Stimulated activated CD4-positive, alpha-beta T cell treated with anti-CD3 and anti-CD28 coated beads, Interleukin-15, amount 100 ng/mL, for 48 hours (primary cell): Measurements from ENCODE around the gene LRRC4C.

Experiments used
- DNase-seq, 2 donors: peaks; one replicate each; pipeline ENCODE4 v3.0.0-alpha.2; 2020; ENCODE audit warnings: low read depth in 2 of 2

LRRC4C gene

DNA sequence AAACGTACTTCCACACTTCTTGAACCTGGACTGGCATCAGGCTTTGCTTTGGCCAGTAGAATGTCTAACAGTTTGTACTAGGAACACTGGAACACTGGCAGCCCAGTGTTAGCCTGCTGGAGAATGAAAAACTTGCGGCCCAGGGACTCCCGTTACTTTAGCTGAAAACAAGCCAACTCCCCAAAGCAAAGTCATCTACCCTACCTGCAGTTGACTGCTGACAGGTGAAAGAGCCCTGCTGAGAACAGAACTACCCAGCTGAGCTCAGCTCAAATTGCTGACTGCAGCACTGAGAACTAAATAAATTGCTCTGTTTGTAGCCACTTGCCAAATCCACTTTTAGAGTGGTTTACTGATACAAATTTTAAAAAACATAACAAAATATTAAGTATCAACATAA lies 342.5 kb downstream of the LRRC4C start:
- no peak for DNase-seq

DNA sequence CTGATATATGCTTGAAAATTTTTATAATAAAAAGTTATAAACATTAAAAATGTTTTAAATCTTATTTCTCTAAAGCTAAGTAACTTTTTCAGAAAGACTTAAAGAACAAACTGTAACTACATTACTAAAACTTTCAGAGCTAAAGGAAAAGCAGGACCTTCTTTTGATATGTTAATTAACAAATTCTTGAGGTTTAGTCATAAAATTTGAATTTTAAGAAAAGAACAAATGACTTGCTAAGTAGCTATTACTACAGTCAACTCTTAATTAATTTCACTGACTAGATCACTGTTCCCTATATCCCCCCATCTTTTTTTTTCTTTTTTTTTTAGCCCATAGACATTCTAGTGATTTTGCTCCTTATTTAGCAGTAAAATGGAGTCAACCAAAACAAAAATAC lies 344.4 kb downstream of the LRRC4C start:
- no peak for DNase-seq

DNA sequence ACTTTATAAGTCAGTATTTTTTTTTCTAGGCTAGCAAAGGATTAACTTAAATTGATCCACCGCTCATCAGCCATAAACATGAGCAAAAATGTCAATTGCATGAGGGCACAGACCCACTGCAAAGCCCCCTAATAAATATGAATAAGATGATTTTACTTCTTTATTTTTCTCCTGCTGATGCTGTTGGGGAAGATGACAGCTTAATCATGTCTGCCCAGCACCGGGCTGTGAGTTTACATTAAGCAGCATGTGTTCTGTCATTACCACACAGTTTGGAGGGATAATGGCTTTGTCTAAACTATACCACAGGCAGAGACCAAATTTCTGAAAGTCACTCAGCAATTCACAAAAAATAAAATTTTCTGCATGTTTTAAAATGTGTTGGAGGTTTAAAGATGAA lies 346.3 kb downstream of the LRRC4C start:
- no peak for DNase-seq

DNA sequence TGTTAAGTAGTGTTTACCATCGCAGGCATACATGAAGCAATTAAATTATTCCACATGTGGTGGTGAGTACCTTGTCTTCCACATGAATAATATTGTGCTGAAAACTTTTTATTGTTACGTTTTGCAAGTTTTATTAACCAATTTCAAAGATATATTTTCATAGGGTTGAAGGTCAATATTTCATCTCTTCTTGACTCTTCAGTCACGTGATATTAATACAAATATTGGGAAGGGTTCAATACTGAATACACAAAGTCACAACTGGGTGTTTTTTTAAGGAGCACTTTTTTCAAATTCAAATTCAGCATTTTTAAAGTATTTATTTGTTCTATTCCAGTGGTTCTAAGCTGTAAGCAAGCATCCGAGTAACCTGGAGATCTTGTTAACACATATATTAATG lies 348.9 kb downstream of the LRRC4C start:
- no peak for DNase-seq

DNA sequence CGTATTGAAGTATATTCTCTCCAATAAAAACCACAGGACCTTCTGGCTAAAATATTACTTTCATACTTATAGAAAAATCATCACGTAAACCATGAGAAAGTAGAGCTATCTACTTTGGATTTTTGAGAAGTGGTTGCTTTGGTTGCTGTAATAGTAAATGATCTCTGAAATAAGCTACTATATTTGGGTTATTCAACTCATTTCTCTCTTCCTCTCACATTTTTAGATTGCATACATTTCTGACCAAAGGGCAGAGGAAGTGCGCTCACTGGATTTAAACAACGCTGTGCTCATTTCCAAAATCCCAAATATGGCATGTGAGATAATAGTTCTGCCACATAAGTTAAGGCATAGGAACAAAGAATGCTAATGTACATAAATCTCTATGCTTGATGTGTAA lies 357.0 kb downstream of the LRRC4C start:
- no peak for DNase-seq

DNA sequence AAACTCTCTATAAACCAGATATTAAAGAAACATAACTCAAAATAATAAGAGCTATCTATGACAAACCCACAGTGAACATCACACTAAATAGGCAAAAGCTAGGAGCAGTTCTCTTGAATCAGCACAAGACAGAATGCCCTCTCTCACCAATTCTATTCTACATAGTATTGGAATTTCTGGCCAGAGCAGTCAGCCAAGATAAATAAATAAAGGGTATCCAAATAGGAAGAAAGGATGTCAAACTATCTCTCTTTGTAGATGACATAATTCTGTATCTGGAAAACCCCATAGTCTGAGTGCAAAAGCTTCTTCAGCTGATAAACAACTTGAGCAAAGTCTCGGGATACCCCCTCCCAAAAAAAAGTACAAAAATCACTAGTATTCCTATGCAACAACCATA lies 359.8 kb downstream of the LRRC4C start:
- no peak for DNase-seq

DNA sequence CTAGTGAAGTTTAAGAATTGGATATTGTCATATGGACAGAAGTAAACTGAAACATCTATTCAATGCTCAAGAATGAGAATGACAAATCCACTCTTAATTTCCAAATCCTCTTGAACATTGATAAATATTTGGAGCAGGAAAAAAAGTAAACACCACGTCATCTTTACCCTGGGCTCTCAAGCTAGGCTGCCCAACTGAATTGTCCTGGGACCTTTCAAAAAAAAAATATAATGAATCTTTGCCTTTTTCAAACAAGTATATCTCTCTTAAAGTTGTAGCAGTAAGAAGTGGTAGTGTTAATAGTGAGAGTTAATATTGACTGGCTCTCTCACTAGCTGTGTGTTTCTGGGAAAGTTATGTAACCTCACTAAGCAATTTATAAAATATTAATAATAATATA lies 374.3 kb downstream of the LRRC4C start:
- no peak for DNase-seq

DNA sequence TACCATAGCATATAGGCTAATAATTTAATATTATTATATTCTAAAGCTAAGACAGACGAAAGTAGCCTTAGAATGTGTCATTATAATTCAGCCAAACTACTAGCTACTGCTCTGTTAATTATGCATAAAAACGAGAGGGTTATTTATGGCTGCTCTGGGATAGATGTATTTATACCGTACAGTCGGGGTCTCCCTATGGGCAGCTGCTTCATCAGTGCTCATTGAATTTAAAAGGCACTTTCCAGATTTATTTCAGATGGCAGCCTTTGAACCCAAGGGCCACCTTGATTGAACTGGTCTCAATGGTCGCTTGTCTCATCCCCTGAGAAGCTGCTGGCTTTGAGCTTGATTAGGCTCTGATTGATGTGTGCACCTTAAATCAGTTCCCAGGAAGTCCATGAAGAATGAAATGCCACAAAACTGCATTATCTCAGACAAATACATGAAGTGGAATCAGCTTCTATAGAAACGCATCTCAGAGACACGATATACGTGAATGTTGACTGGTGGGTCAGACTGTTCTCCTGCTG lies 377.6 kb downstream of the LRRC4C start:
- DNase-seq = no peak

DNA sequence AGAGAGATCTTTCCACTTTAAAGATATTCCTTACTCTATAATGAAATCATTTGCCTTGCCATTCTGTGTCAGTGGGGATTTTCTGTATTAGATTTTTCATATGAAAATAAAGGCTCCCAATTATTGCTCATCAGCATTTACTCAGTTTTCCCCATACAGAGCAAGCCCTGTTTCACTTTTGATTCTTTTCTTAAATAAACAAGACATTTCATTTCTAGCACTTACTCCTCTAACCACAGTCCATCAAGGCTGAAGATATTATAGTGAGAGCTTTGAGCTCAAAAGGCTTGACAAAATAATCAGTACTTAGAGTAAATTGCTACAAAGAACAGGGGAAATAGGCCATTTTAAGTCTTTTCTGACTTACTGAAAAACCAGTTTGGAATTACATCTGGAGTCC lies 385.1 kb downstream of the LRRC4C start:
- no peak for DNase-seq

DNA sequence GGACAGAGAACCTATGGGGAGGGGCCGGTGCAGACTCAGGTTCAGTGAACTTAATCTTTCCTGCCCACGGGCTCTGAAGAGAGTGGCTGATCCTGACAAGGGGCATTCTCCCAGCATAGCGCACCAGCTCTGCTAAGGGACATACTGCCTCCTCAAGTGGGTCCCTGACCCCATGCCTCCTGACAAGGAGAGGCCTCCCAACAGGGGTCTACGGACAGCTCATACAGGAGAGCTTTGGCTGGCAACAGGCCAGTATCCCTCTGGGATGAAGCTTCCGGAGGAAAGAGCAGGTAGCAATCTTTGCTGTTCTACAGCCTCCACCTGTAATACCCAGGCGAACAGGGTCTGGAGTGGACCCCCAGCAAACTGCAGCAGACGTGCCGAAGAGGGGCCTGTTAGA lies 394.0 kb downstream of the LRRC4C start:
- DNase-seq = no peak

DNA sequence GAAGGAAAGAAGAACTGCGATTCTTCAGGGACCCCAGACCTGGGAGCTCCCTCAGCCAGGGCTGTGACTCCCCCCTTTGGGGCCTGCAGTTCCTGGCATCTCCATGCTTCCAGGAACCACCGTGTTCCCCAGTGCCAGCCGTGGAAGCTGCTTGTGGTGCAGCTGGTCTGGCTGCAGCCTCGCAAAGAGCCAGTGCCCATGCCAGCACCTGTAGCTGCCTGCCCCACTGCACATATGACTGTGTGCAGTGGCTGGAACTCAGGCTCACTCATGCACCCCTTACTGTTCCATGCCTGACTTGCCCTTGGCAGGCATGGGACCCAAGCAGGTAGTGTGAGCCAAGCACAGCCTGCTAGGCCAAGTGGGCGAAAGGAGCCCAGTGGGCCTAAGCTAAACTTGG lies 401.3 kb downstream of the LRRC4C start:
- no peak for DNase-seq

DNA sequence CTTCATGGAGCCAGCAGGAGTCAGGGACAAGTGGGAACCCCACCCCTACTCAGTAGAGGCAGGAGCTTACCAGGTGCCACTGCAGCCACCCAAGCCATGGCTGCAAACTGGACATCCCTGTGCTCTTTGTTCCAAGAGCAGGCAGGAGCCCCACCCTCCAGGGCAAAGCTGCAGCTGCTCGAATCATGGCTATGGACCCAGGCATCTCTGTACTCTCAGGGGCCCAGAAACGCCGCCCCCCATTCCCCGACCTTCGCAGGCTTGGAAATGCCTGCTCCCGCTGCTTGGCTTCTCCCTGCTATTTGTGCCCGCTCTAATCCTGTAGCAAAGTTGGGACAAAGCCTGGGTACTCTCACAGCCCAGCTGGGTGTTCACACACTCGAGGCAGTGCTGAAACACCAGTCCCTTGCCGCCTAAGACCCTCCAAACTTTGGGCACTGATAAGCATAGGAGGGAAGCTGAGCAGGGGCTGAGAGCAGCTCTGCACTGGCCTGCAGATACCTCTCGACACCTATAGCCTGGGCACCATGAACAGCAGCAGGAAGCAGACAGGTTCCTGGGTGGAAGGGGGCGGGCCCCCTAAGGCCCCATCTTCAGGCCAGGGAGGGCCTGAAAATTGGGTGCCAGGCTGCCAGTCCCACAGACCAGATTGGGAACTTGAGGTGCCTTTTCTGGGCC lies 402.4 kb downstream of the LRRC4C start:
- DNase-seq = no peak

DNA sequence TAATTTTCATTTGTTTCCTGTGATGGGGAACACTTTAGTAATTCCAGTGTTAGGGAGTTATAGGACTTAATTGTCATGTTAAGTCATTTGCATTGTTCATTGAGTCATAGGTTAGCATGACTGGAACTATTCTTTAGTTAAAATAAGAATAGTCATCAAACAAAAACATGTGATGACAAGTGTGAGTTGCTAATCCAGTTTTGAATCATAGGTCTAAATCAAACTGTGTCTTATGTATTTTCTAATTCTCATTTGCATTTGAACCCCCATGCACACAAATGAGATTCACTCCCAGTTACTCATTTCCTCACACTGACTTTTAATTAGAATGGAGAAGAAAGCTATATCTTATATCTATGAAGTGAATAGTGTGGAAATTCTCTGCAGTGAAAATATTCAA lies 405.6 kb downstream of the LRRC4C start:
- DNase-seq = no peak

DNA sequence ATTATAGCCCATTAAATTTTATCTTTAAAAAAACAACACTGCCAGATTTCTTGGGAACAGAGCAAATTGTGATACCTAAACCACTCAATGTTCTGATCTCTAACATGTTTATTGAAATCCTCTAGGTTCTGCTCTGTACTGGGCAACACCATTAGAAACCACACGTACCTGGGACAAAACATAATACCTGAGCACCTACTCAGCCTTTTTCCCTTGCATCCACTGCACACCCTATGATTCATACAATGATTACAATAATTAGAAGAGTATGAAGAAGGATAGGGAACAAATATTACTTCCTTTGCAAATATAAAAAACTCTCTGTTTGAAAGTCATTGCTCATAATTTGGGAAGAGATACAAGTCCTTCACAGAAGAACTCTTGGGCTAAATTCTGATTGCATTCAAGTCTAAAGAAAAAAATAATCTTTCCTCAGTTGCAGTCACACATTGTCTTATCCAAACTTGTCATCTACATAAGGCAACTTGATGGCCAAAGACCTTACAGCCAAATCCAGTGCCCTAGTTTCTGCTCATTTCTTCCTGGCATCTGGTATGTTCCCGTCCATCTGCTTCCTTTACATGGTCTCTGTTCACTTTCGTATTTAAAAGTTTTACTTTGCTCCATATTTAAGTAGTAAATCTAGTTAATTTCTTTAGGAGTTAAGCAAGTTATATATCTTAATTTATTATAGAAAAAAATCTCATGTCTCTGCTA lies 407.4 kb downstream of the LRRC4C start:
- DNase-seq = no peak

DNA sequence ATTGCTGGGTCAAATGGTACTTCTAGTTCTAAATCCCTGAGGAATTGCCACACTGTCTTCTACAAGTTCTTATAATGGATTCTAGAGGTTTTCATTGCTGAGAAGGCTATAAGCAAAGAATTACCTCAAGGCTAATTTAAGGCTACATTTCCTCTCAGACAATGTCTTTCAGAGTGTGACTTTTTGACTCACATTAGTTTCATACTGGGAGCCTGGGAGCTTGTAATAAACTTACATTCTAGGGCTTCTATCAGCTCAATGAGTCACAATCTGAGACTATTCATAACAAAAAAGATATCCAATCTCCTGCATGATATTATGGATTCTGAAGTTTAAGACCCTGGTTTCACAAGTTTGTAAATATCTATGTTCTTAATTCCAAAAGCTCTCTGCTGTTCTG lies 408.7 kb downstream of the LRRC4C start:
- DNase-seq = no peak

DNA sequence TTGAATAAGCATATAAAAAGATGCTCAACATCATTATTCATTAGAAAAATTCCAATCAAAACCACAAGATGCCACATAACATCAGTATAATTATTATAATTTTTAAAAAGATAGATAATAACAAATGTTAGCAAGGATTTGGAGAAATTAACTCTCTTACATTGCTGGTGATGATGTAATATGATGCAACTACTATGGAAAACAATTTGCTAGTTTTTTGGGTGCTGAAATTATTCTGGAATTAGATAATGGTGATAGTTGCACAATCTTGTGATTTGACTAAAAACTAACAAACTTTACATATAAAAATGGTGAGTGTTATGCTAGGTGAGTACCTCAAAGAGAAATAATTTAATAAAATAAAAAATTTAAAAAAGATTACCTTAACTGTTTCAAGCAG lies 412.2 kb downstream of the LRRC4C start:
- no peak for DNase-seq

DNA sequence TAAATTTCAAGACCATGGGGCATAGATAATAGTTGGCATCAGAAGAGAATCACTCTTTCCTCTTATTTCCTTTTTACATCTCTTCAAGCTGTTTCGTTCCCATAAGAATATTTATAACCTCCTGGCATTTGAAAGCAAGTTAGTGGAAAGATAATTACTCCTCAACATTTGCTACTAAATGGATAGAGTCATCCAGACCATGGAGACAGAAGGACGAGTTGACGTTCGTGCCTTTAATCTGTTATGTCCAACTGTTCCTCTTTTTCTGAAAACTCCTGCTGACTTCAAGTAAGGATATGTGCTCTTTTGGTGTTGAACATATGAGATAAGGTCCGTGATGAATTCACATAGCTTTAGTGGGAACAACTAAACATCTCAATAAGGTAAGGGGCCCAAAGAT lies 414.2 kb downstream of the LRRC4C start:
- DNase-seq = no peak

DNA sequence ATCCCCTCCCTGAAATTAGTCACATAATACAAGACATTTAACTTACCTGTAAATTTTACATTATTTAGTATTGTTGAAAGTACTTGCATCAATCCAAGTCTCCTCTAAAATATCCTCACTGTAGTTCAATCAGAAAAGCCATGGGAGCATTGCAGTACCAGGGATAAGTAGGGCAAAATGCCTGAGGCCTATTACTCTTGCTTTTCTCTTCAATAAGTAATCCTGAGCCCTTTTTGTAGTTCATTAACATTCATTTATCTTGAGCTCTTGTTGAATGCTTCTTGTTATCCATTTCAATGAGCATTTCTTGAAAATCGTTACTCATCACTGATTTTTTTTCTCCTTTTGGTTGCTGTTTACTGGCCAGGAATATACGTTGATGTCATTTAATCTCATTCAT lies 414.7 kb downstream of the LRRC4C start:
- DNase-seq = no peak

DNA sequence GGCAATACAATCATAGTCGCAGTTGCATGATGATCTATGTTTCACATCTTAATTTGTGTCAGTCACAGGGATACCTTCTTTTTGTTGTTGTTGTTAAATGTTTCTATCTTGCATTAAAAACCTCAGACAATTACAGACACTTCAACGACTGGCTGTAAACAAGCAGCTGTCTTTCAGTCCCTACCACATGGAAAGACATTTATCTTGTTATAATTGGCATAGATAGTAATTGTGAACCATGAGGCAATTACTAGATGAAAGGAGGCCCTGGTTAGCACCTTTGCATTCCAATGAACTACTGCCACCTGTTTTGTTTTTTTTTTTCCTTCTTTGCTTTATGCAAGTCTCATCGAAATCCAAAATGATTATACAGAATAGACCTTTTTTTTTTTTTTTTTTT lies 416.8 kb downstream of the LRRC4C start:
- no peak for DNase-seq

DNA sequence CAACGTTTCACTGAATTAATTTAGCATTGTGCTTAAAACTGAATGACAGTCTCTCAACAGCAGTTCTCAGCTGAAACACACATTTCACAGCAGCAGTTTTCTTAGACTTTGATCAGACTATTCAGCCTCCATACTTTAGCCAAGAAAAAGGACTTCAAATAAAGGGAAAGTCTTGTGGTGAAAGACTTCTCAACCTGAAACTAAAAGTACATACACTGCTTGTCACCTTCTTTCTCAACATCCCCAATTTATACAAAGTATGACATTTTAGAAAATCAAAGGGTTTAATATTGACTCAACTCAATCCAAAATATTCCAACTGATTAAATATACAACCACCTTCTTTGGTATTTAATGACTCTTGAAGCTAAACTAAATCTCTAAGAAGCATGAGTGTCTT lies 419.0 kb downstream of the LRRC4C start:
- no peak for DNase-seq

DNA sequence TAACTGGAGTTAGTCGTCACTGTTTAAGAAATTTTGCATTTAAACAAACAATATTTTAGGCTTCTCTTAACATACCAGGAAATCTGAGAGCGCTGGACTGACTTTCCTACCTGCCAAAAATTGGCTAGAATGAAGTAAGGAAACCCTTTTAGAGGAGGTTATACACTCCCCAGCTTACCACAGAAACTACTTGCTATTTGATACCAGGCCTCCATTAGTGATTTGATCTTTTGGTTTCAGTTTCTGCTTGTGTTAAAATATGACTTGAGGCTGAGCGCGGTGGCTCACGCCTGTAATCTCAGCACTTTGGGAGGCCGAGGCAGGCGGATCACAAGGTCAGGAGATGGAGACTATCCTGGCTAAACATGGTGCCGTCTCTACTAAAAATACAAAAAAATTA lies 419.9 kb downstream of the LRRC4C start:
- no peak for DNase-seq

DNA sequence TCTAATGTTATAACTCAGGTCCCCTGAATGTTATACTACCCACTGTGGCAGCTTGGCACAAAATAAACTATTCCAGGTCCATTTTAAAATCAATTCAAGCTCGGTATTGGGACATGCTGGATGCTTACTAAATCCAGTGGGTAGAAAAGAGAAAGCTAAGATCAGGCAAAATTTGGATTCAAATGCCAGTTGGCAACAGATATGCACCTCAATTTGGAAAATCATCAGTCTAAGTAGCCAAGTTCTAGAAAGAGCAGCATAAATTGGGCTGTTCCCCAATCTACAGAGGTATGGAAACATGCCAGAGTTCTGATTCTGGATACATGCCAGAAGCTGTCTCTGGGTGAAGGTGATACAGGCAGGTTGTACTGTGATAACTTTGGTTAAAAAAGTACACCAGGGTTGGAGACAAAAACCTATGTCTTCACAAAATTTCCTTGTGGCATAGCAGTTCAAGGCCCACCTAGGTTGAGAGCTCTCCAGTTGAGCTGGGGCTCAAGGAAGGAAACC lies 427.8 kb downstream of the LRRC4C start:
- no peak for DNase-seq

DNA sequence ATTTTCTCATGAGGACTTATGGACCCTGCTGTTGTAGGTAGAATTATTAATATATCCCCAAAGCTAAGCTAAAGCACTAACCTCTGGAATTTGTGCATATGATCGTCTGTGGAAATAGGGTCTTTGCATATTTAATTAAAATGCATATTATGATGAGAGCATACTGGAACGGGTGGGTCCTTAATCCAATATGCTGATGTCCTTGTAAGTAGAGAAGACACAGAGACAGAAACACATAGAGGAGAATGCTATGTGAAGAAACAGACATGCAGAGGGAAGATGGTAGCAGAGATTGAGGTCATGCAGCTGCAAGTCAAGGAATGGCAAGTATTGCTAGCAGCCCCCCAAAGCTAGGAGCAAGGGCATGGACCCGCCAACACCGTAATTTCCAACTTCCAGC lies 439.2 kb downstream of the LRRC4C start:
- DNase-seq = no peak
